Right hindlimb (tissue), 1 donor: Measurements from ENCODE around the gene CCDC40.
A peak's percentile ranks its signal among the peaks of the same experiment; 100 is the strongest.
"Not testable (repeated sequence)": the region's sequence is repeated elsewhere in the genome, so short reads cannot be mapped to it uniquely, and the experiment has no call there.

Experiments used
- DNase-seq: peaks from one replicate; pipeline ENCODE4 v3.0.0-alpha.2; 2018

The CCDC40 gene

GRCh38 chr17:80035937-80036714 lies at the start of gene CCDC40:
Gene CCDC40, plus strand, starts transcription at chr17:80036642. Its CDS starts 21 bp downstream, at chr17:80036663.
- DNase-seq = peak; percentile 89

- DNase-seq = no peak
Observed at GRCh38 chr17:79987187-79987934, 49.1 kb upstream of the CCDC40 start.

- DNase-seq = no peak
Observed at GRCh38 chr17:79987935-79988184, 48.6 kb upstream of the CCDC40 start.

GRCh38 chr17:79988185-79988971 lies 48.1 kb upstream of the CCDC40 start:
- no peak for DNase-seq

- no peak for DNase-seq
Observed at GRCh38 chr17:79989106-79989835, 47.2 kb upstream of the CCDC40 start.

- no peak for DNase-seq
Observed at GRCh38 chr17:79990051-79990592, 46.3 kb upstream of the CCDC40 start.

- no peak for DNase-seq
Observed at GRCh38 chr17:79990704-79991103, 45.7 kb upstream of the CCDC40 start.

GRCh38 chr17:79991140-79991923 lies 45.1 kb upstream of the CCDC40 start:
- peak; percentile 90 for DNase-seq

GRCh38 chr17:79991924-79992648 lies 44.4 kb upstream of the CCDC40 start:
- peak; percentile 73 for DNase-seq

- no peak for DNase-seq
Observed at GRCh38 chr17:79992649-79993389, 43.6 kb upstream of the CCDC40 start.

GRCh38 chr17:79993390-79994227 lies 42.8 kb upstream of the CCDC40 start:
- DNase-seq = peak; percentile 70

- not testable (repeated sequence) for DNase-seq
Observed at GRCh38 chr17:79994228-79994569, 42.2 kb upstream of the CCDC40 start.

GRCh38 chr17:79994602-79995001 lies 41.8 kb upstream of the CCDC40 start:
- no peak for DNase-seq

GRCh38 chr17:79995696-79996095 lies 40.7 kb upstream of the CCDC40 start:
- DNase-seq = no peak

GRCh38 chr17:79996291-79996690 lies 40.2 kb upstream of the CCDC40 start:
- no peak for DNase-seq

GRCh38 chr17:79997011-79997660 lies 39.3 kb upstream of the CCDC40 start:
- DNase-seq = no peak

GRCh38 chr17:80000136-80000535 lies 36.3 kb upstream of the CCDC40 start:
- no peak for DNase-seq

- no peak for DNase-seq
Observed at GRCh38 chr17:80000981-80001775, 35.3 kb upstream of the CCDC40 start.
